HG02884 (cell line): ENCODE measurements around the gene FUT7.

Experiments
- ATAC-seq: cut with Tn5 transposase; IDR thresholded peaks from one replicate; pipeline ENCODE4 v1.9.1; 2021; ENCODE audit warnings: mild to moderate bottlenecking, moderate library complexity; ENCODE audit not compliant: unreplicated experiment

FUT7 gene

GRCh38 chr9:137051145-137051724 is 19.3 kb upstream of the FUT7 start:
- ATAC-seq: no peak

GRCh38 chr9:137050570-137050969 is 18.7 kb upstream of the FUT7 start:
- ATAC-seq: no peak

- ATAC-seq: no peak
Observed at GRCh38 chr9:137049544-137050449, 17.9 kb upstream of the FUT7 start.

GRCh38 chr9:137048655-137049543 is 17.0 kb upstream of the FUT7 start:
- ATAC-seq: no peak

GRCh38 chr9:137046088-137046787 is 14.3 kb upstream of the FUT7 start, which contains the start of gene NPDC1:
TSS of gene NPDC1 (minus strand) at chr9:137046177. CDS start at chr9:137045989, 188 bp downstream.
- no peak for ATAC-seq

- no peak for ATAC-seq
Observed at GRCh38 chr9:137045294-137046087, 13.6 kb upstream of the FUT7 start.

- no peak for ATAC-seq
Observed at GRCh38 chr9:137044502-137045177, 12.8 kb upstream of the FUT7 start.

- ATAC-seq: no peak
Observed at GRCh38 chr9:137044037-137044436, 12.1 kb upstream of the FUT7 start.

GRCh38 chr9:137042751-137043727 is 11.2 kb upstream of the FUT7 start:
- ATAC-seq: no peak

GRCh38 chr9:137041124-137041523 is 9.2 kb upstream of the FUT7 start:
- no peak for ATAC-seq

- ATAC-seq: no peak
Observed at GRCh38 chr9:137040568-137040967, 8.7 kb upstream of the FUT7 start.

GRCh38 chr9:137039611-137040366 is 7.9 kb upstream of the FUT7 start:
- ATAC-seq: no peak

GRCh38 chr9:137038916-137039315 is 7.0 kb upstream of the FUT7 start:
- ATAC-seq: no peak

GRCh38 chr9:137037483-137037882 is 5.6 kb upstream of the FUT7 start:
- no peak for ATAC-seq

- ATAC-seq: no peak
Observed at GRCh38 chr9:137037035-137037434, 5.1 kb upstream of the FUT7 start.

GRCh38 chr9:137035937-137036336 is 4.0 kb upstream of the FUT7 start:
- no peak for ATAC-seq

GRCh38 chr9:137035507-137035834 is 3.6 kb upstream of the FUT7 start:
- no peak for ATAC-seq
